Kidney epithelial cell (primary cell): ENCODE measurements around the gene DNAAF3. TPM values are rescaled to one million over a fixed set of nuclear protein-coding genes. Genes with fewer than 3 reads are reported as not detected.
A peak's percentile ranks its signal among the peaks of the same experiment; 100 is the strongest.

Source experiments
- DNase-seq: peaks from one replicate; pipeline ENCODE4 v3.0.0-alpha.2; 2010; ENCODE audit warnings: low read depth
- H3K27me3 ChIP-seq: 2 replicates; pipeline ENCODE4 v1.6.0; 2011; ENCODE audit warnings: low read length; ENCODE audit not compliant: control insufficient read depth, insufficient read depth
- H3K36me3 ChIP-seq: 2 replicates; pipeline ENCODE4 v1.5.1; 2011; ENCODE audit warnings: low read length; ENCODE audit not compliant: control insufficient read depth, insufficient read depth
- H3K4me3 ChIP-seq: 2 replicates; pipeline ENCODE4 v1.5.1; 2011; ENCODE audit warnings: low read depth, mild to moderate bottlenecking, control low read depth, low read length
- total RNA-seq: library from RNA; depleted of rRNA; stranded (reverse); fragments of >200 nt; gene quantifications from 2 replicates; pipeline ENCODE4 v1.2.3, GENCODE V29; 2015
- TF ChIP-seq, protein P1 (sequence below): IDR thresholded peaks from 2 replicates; pipeline ENCODE4 v1.5.1; 2011; ENCODE audit warnings: mild to moderate bottlenecking, moderate library complexity, low read length, control low read depth, inconsistent platforms; ENCODE audit not compliant: insufficient read depth, poor library complexity, severe bottlenecking

DNAAF3 gene
- total RNA-seq, 1 donor from 2014 or later: 1.3 TPM

DNA sequence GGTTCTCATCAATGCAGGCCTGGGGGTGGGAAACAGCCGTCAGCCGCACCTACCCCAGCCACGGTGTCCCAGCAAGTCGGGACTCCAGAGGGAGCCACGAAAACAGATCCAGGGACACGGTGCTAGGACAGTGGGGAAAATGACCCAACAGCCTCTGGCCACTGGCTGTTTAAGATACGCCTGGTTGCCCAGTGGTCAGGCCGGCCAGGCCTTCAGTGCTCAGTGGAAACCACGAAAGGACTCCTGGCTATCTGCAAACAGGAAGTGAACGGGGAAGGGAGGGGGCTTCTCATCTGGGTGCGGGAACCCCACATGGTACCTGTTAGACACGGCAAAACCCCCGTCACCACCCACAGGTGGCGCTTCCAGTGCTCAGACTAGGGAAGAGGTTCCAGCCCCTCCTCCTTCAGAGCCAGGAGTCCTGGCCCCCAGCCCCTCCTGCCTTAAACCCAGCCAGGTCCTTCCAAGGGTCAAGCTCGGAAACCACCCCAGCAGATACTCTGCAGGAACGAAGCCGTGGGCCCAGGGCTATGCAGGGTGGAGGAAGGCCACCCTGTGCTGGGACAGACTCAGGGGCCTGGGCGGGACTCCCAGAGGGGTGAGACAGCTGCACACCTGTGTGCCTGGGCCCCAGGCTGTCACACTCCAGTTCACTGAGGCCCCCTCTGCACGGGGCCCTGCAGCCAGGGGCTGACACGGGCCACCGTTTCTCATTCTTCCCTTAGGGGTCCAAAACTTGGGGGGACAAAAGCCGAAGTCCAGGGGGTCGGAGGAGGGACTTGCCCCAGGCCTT, 53.4 kb downstream of the DNAAF3 start:
- TF ChIP-seq, protein P1, sequence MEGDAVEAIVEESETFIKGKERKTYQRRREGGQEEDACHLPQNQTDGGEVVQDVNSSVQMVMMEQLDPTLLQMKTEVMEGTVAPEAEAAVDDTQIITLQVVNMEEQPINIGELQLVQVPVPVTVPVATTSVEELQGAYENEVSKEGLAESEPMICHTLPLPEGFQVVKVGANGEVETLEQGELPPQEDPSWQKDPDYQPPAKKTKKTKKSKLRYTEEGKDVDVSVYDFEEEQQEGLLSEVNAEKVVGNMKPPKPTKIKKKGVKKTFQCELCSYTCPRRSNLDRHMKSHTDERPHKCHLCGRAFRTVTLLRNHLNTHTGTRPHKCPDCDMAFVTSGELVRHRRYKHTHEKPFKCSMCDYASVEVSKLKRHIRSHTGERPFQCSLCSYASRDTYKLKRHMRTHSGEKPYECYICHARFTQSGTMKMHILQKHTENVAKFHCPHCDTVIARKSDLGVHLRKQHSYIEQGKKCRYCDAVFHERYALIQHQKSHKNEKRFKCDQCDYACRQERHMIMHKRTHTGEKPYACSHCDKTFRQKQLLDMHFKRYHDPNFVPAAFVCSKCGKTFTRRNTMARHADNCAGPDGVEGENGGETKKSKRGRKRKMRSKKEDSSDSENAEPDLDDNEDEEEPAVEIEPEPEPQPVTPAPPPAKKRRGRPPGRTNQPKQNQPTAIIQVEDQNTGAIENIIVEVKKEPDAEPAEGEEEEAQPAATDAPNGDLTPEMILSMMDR: peak; percentile 8
- no peak for DNase-seq
- H3K27me3 ChIP-seq: no peaks in the 10 kb centered on the region
- no peak overlapping the region for H3K4me3 ChIP-seq
- H3K36me3 ChIP-seq: peaks cover 2% of the 10 kb centered on the region

GRCh38 chr19:55112246-55112776, 54.1 kb downstream of the DNAAF3 start:
- Histone ChIP-seq H3K27me3 (no peaks in the 10 kb centered on the region), H3K4me3 (no peak overlapping the region)

DNA sequence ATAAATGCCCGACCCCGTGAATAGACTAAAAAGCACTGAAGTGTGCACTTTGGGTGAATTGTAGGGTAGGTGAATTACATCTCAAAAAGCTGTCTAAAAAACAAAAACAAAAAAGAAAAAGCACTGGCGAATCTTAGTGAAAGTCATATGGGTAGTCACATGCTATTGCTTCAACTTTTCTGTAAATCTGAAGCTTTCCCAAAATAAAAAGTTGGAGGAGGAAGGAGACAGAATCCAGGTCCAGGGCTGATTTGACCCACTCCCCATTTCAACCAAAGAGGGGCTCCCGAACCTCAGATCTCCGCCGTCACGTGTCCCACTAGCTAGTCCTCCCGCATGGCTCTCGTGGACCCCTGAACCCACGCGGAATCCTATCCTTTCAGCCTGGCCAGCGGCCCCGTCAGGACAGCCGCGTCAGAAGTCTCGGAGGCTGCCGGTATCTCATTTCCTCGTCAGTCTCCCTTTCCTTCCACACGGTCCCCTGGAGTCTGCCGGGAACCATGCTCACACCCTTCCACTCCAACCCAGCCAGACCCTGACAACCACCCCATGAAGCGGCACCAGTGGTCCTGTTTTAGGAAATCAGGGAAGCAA, 55.1 kb downstream of the DNAAF3 start:
- DNase-seq: no peak
- Histone ChIP-seq H3K27me3 (no peaks in the 10 kb centered on the region), H3K4me3 (no peak overlapping the region), H3K36me3 (peaks cover 2% of the 10 kb centered on the region)
- TF ChIP-seq, protein P1: no peak

More at GRCh38 chr19:55112246-55112776, 54.1 kb downstream of the DNAAF3 start:
- H3K36me3 ChIP-seq: peaks cover 2% of the 10 kb centered on the region
- TF ChIP-seq, protein P1: no peak
- no peak for DNase-seq

DNA sequence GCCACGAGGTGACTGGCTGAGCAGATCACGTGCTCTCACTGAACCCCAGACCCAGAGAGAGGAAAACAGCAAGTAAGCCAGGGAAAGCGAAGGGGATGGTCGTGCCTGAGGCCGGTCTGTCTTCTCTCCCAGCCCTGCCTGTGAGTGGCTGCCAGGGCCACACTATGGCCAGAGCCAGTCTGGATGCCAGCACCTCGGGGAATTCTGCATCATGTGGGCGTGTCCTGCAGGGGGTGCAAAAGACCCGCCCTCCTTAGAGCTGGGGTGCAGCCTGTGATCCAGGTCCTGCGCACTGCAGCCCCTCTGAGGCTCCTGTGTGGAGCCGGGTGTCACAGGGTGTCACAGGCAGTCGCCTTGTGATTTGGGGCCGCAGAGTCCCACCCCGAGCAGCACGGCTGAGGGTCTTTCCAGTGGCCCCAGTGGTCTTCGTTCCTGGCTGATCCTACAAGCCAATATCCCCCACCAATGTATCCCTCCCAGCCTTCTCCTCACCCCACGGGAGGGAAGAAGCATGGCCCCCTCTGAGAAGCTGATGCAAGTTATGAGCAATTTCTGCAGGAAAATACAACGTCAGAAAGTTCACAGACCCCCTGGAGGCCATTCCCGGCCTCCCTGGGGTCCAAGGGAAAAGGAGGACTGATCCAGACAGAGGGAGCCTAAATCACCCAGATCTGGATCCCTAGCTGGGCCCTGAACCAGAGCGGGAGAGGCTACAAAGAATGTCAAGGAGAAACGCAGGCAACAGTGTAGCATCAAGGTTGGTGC, 56.7 kb downstream of the DNAAF3 start:
- Histone ChIP-seq H3K27me3 (no peaks in the 10 kb centered on the region), H3K4me3 (no peak overlapping the region), H3K36me3 (peaks cover 2% of the 10 kb centered on the region)
- TF ChIP-seq, protein P1: no peak
- no peak for DNase-seq

Other genes starting within 250 kb of the DNAAF3 start
- gene NLRP7, start 219.1 kb downstream of the DNAAF3 start, total RNA-seq: not detected in 2 replicates
- 27.5 and 32.5 TPM in 2 replicates for gene NLRP2, start 200.2 kb downstream of the DNAAF3 start, total RNA-seq
- 0.33 TPM in 1 of 2 replicates, not detected in the other for gene GP6, start 128.3 kb downstream of the DNAAF3 start, total RNA-seq
- 16.6 and 23.4 TPM in 2 replicates for gene RDH13, start 103.5 kb downstream of the DNAAF3 start, total RNA-seq
- 30.5 and 33.8 TPM in 2 replicates for gene EPS8L1, start 90.7 kb downstream of the DNAAF3 start, total RNA-seq
- gene PPP1R12C, start 49.0 kb downstream of the DNAAF3 start, total RNA-seq: 62.9 and 94.8 TPM in 2 replicates
- 5.8 and 7.1 TPM in 2 replicates for gene TNNT1, start 17.4 kb downstream of the DNAAF3 start, total RNA-seq
- 2.7 and 4.7 TPM in 2 replicates for gene TNNI3, start 8.9 kb downstream of the DNAAF3 start, total RNA-seq
- 0.17 TPM in 1 of 2 replicates, not detected in the other for gene SYT5, start 13.7 kb upstream of the DNAAF3 start, total RNA-seq
- gene PTPRH, start 42.9 kb upstream of the DNAAF3 start, total RNA-seq: 0.55 and 2.1 TPM in 2 replicates
- 2.3 and 7.5 TPM in 2 replicates for gene TMEM86B, start 62.1 kb upstream of the DNAAF3 start, total RNA-seq
- gene PPP6R1, start 92.4 kb upstream of the DNAAF3 start, total RNA-seq: 41.5 and 51.3 TPM in 2 replicates
- 64.3 and 77.8 TPM in 2 replicates for gene HSPBP1, start 113.5 kb upstream of the DNAAF3 start, total RNA-seq
- gene BRSK1, start 117.4 kb upstream of the DNAAF3 start, total RNA-seq: 4.7 and 6.0 TPM in 2 replicates
- not detected in 2 replicates for gene TMEM150B, start 158.7 kb upstream of the DNAAF3 start, total RNA-seq
- gene KMT5C, start 173.3 kb upstream of the DNAAF3 start, total RNA-seq: 9.6 and 11.9 TPM in 2 replicates
- 0.14 and 0.29 TPM in 2 replicates for gene COX6B2, start 188.1 kb upstream of the DNAAF3 start, total RNA-seq
- gene GARIN5B, start 196.6 kb upstream of the DNAAF3 start, total RNA-seq: 0.07 TPM in 1 of 2 replicates, not detected in the other
- 32.1 and 38.7 TPM in 2 replicates for gene IL11, start 203.8 kb upstream of the DNAAF3 start, total RNA-seq
- gene TMEM190, start 210.2 kb upstream of the DNAAF3 start, total RNA-seq: not detected in 2 replicates
- 1.4 and 4.1 TPM in 2 replicates for gene TMEM238, start 217.7 kb upstream of the DNAAF3 start, total RNA-seq
- gene RPL28, start 219.3 kb upstream of the DNAAF3 start, total RNA-seq: 630 and 742 TPM in 2 replicates
- 53.4 and 53.6 TPM in 2 replicates for gene UBE2S, start 241.2 kb upstream of the DNAAF3 start, total RNA-seq